H1 (cell line): Measurements from ENCODE around the gene F7. TPM values are rescaled to one million over a fixed set of nuclear protein-coding genes. Genes with fewer than 3 reads are reported as not detected.

Source experiments
- CTCF ChIA-PET: fragments of 300-600 bp; sonication (Branson Sonifier 250); formaldehyde crosslinking; loops from one replicate; lab custom pipeline; 2021; ENCODE audit not compliant: partially characterized antibody; lab: Charles Lee
- POLR2A ChIA-PET: fragments of 300-600 bp; sonication (Branson Sonifier 250); formaldehyde crosslinking; loops from one replicate; lab custom pipeline; 2021; ENCODE audit warnings: inconsistent platforms; ENCODE audit not compliant: partially characterized antibody; lab: Charles Lee
- DNase-seq, 2 experiments: peaks; one replicate each; pipeline versions ENCODE4 v3.0.0 to v3.0.0-alpha.2; 2010 to 2022; ENCODE audit warnings: low spot score in 2 of 2, low read depth in 1 of 2, mixed read lengths in 1 of 2
- FAIRE-seq: peaks from 2 replicates; lab custom pipeline; 2011; peaks lifted over from hg19 to GRCh38; lab: Jason Lieb, UNC
- H2AFZ ChIP-seq: 2 replicates; pipeline ENCODE4 v1.8.1; 2012; ENCODE audit warnings: low read length, inconsistent platforms
- H2AK5ac ChIP-seq: 2 replicates; pipeline ENCODE4 v1.6.1; 2013; ENCODE audit warnings: low read depth, low read length
- H2BK120ac ChIP-seq: replicated peaks from 2 replicates; pipeline ENCODE3; 2013; ENCODE audit warnings: low read depth, low read length, inconsistent platforms
- H2BK12ac ChIP-seq: 2 replicates; pipeline ENCODE4 v1.6.1; 2013; ENCODE audit warnings: low read depth, low read length
- H2BK15ac ChIP-seq: 2 replicates; pipeline ENCODE4 v1.6.1; 2013; ENCODE audit warnings: low read length
- H2BK20ac ChIP-seq: 2 replicates; pipeline ENCODE4 v1.6.1; 2013; ENCODE audit warnings: low read length
- H2BK5ac ChIP-seq: 2 replicates; pipeline ENCODE4 v1.6.1; 2013; ENCODE audit warnings: low read depth, low read length
- H3K14ac ChIP-seq: 2 replicates; pipeline ENCODE4 v1.6.1; 2013; ENCODE audit warnings: inconsistent platforms; ENCODE audit not compliant: insufficient read length
- H3K18ac ChIP-seq: 2 replicates; pipeline ENCODE4 v1.6.1; 2013; ENCODE audit warnings: low read length; ENCODE audit errors: extremely low read depth
- H3K23ac ChIP-seq: 2 replicates; pipeline ENCODE4 v1.6.1; 2013; ENCODE audit warnings: inconsistent platforms; ENCODE audit not compliant: insufficient read length
- H3K23me2 ChIP-seq: 2 replicates; pipeline ENCODE4 v1.6.1; 2013; ENCODE audit warnings: low read depth, low read length
- H3K27ac ChIP-seq: 2 replicates; pipeline ENCODE4 v1.6.1; 2011; ENCODE audit warnings: low read depth, low read length, inconsistent platforms
- H3K27me3 ChIP-seq, 4 experiments: replicated peaks in 1 of 4; 1 replicate in 1 of 4; 2 replicates in 3 of 4; pipeline versions ENCODE4 v1.6.1 to v1.8.1; 2011 to 2013; ENCODE audit warnings: low read length in 3 of 4, mild to moderate bottlenecking in 3 of 4, inconsistent platforms in 2 of 4, mixed read lengths in 2 of 4, moderate library complexity in 1 of 4; ENCODE audit not compliant: control insufficient read depth in 3 of 4, insufficient read depth in 3 of 4; ENCODE audit errors: extremely low read depth in 1 of 4
- H3K36me3 ChIP-seq, 4 experiments: 2 replicates each; pipeline versions ENCODE4 v1.6.1 to v1.8.1; 2011 to 2013; ENCODE audit warnings: mild to moderate bottlenecking in 4 of 4, low read length in 3 of 4, moderate library complexity in 2 of 4, control low read depth in 1 of 4, inconsistent platforms in 1 of 4; ENCODE audit not compliant: insufficient read depth in 4 of 4, control insufficient read depth in 2 of 4
- H3K4ac ChIP-seq: replicated peaks from 2 replicates; pipeline ENCODE3; 2013; ENCODE audit warnings: low read length, low read depth, mixed read lengths, inconsistent platforms; ENCODE audit not compliant: insufficient read length
- H3K4me1 ChIP-seq, 4 experiments: replicated peaks in 1 of 4; 1 replicate in 1 of 4; 2 replicates in 3 of 4; pipeline versions ENCODE4 v1.6.1 to v1.8.1; 2011 to 2013; ENCODE audit warnings: low read length in 3 of 4, inconsistent platforms in 2 of 4, mixed read lengths in 1 of 4; ENCODE audit not compliant: insufficient read depth in 4 of 4, control insufficient read depth in 3 of 4
- H3K4me2 ChIP-seq, 2 experiments: 2 replicates each; pipeline versions ENCODE4 v1.6.1 to v1.8.1; 2011 to 2013; ENCODE audit warnings: low read depth in 2 of 2, low read length in 2 of 2, control low read depth in 1 of 2, inconsistent platforms in 1 of 2, mild to moderate bottlenecking in 1 of 2; ENCODE audit not compliant: insufficient read depth in 1 of 2
- H3K4me3 ChIP-seq, 4 experiments: fragments of 200-600, 300-600 bp in 1 of 4; sonication (generic), shearing (Covaris generic), sonication (Bioruptor Twin) in 1 of 4; 2 replicates each; pipeline versions ENCODE4 v1.5.1 to v1.8.1; 2011 to 2016; ENCODE audit warnings: low read length in 4 of 4, low read depth in 3 of 4, control low read depth in 2 of 4, inconsistent platforms in 2 of 4, mild to moderate bottlenecking in 2 of 4, mixed read lengths in 1 of 4, moderate library complexity in 1 of 4; ENCODE audit not compliant: insufficient read depth in 2 of 4; ENCODE audit errors: extremely low read depth in 1 of 4
- H3K56ac ChIP-seq: replicated peaks from 2 replicates; pipeline ENCODE3; 2013; ENCODE audit warnings: low read depth, mild to moderate bottlenecking, mixed read lengths, low read length, inconsistent platforms; ENCODE audit not compliant: insufficient read length
- H3K79me1 ChIP-seq: 2 replicates; pipeline ENCODE4 v1.6.1; 2013; ENCODE audit warnings: low read depth, low read length, control low read depth
- H3K79me2 ChIP-seq, 2 experiments: 2 replicates each; pipeline versions ENCODE4 v1.6.1 to v1.8.1; 2012 to 2013; ENCODE audit warnings: low read length in 2 of 2, mild to moderate bottlenecking in 2 of 2, inconsistent platforms in 1 of 2; ENCODE audit not compliant: insufficient read depth in 2 of 2, control insufficient read depth in 1 of 2
- H3K9ac ChIP-seq, 4 experiments: replicated peaks in 1 of 4; 1 replicate in 1 of 4; 2 replicates in 3 of 4; pipeline versions ENCODE4 v1.6.1 to v1.8.1; 2011 to 2013; ENCODE audit warnings: low read depth in 3 of 4, low read length in 3 of 4, control low read depth in 2 of 4, mild to moderate bottlenecking in 2 of 4, moderate library complexity in 2 of 4, inconsistent platforms in 1 of 4; ENCODE audit errors: extremely low read depth in 1 of 4
- H3K9me3 ChIP-seq, 2 experiments: 2 replicates each; pipeline versions ENCODE4 v1.6.1 to v1.8.1; 2012 to 2013; ENCODE audit warnings: mild to moderate bottlenecking in 2 of 2, moderate library complexity in 2 of 2, control low read depth in 1 of 2, inconsistent platforms in 1 of 2, low read depth in 1 of 2, low read length in 1 of 2, mixed read lengths in 1 of 2; ENCODE audit not compliant: insufficient read depth in 2 of 2
- H4K20me1 ChIP-seq, 2 experiments: replicated peaks in 1 of 2; 2 replicates each; pipeline versions ENCODE3 to v1.8.1; 2011 to 2013; ENCODE audit warnings: inconsistent platforms in 2 of 2, low read length in 2 of 2, mild to moderate bottlenecking in 1 of 2; ENCODE audit not compliant: insufficient read depth in 2 of 2, control insufficient read depth in 1 of 2
- H4K5ac ChIP-seq: 2 replicates; pipeline ENCODE4 v1.6.1; 2013; ENCODE audit warnings: low read length, low read depth, mixed read lengths, inconsistent platforms; ENCODE audit not compliant: insufficient read length
- H4K8ac ChIP-seq: 2 replicates; pipeline ENCODE4 v1.8.0; 2013; ENCODE audit warnings: mild to moderate bottlenecking, moderate library complexity, low read length, inconsistent platforms; ENCODE audit not compliant: insufficient read depth; ENCODE audit errors: extremely low read depth
- H4K91ac ChIP-seq: replicated peaks from 2 replicates; pipeline ENCODE3; 2013; ENCODE audit warnings: low read length, mixed read lengths, inconsistent platforms; ENCODE audit not compliant: insufficient read length
- ASH2L ChIP-seq: fragments of 200-600, 300-600 bp; sonication (generic); IDR thresholded peaks from one replicate; pipeline ENCODE4 v1.7.1; 2017; ENCODE audit warnings: low read length
- CBX8 ChIP-seq: fragments of 300-800, 300-1000 bp; sonication (generic); IDR thresholded peaks from 2 replicates; pipeline ENCODE4 v1.7.1; 2016; ENCODE audit warnings: low read depth, low read length, borderline replicate concordance
- CEBPB ChIP-seq: IDR thresholded peaks from 2 replicates; pipeline ENCODE4 v1.6.1; 2012; ENCODE audit warnings: low read depth, low read length
- CREB1 ChIP-seq: IDR thresholded peaks from 2 replicates; pipeline ENCODE4 v1.6.1; 2012; ENCODE audit warnings: inconsistent platforms
- GABPA ChIP-seq: IDR thresholded peaks from 2 replicates; pipeline ENCODE4 v1.6.1; 2011; ENCODE audit warnings: mild to moderate bottlenecking, low read length, moderate library complexity, borderline replicate concordance; ENCODE audit not compliant: insufficient read depth
- KDM1A ChIP-seq: fragments of 200-600, 300-600 bp; sonication (generic); IDR thresholded peaks from 2 replicates; pipeline ENCODE4 v1.7.1; 2016; ENCODE audit warnings: mild to moderate bottlenecking, low read length, borderline replicate concordance
- MAFK ChIP-seq: IDR thresholded peaks from 2 replicates; pipeline ENCODE4 v1.6.1; 2012; ENCODE audit warnings: low read depth, mild to moderate bottlenecking, improper control_type of control experiment, low read length
- RNF2 ChIP-seq: fragments of 200-900, 300-1000 bp; sonication (generic); IDR thresholded peaks from 2 replicates; pipeline ENCODE4 v1.7.1; 2016; ENCODE audit warnings: borderline replicate concordance, low read depth, mild to moderate bottlenecking, antibody characterized with exemption, low read length; ENCODE audit not compliant: poor library complexity, severe bottlenecking; ENCODE audit errors: missing control alignments
- SIN3A ChIP-seq, 2 experiments: IDR thresholded peaks in 1 of 2; conservative IDR thresholded peaks in 1 of 2; 2 replicates each; pipeline ENCODE4 v1.6.1; 2011 to 2012; ENCODE audit warnings: low read length in 2 of 2, improper control_type of control experiment in 1 of 2, low read depth in 1 of 2, mild to moderate bottlenecking in 1 of 2
- SP2 ChIP-seq: IDR thresholded peaks from 2 replicates; pipeline ENCODE4 v1.6.1; 2012; ENCODE audit warnings: mild to moderate bottlenecking, low read length, inconsistent platforms
- TEAD4 ChIP-seq: IDR thresholded peaks from 2 replicates; pipeline ENCODE4 v1.6.1; 2012; ENCODE audit warnings: low read depth, low read length, inconsistent platforms, mixed read lengths
- WGBS, 2 experiments: shearing (Covaris generic) in 1 of 2; methylation state at CpG; one replicate each; pipeline versions ENCODE4 v1.1.6 to v1.1.7; 2013 to 2015; ENCODE audit warnings: low lambda C conversion rate in 2 of 2, mixed read lengths in 2 of 2, inconsistent platforms in 1 of 2, low coverage in 1 of 2, missing lambda C conversion rate in 1 of 2; ENCODE audit not compliant: insufficient replicate concordance in 2 of 2, insufficient coverage in 1 of 2, insufficient read length in 1 of 2; ENCODE audit errors: extremely low coverage in 1 of 2, missing lambda C conversion rate in 1 of 2; 5-methylcytosine and 5-hydroxymethylcytosine counted together
- polyA plus RNA-seq, 7 experiments: library from polyadenylated mRNA; depleted of rRNA in 3 of 7; stranded (reverse) in 5 of 7; unstranded in 2 of 7; fragments of >200 nt in 5 of 7; fragments of 200-250 nt in 2 of 7; gene quantifications; 1 replicate in 5 of 7; 2 replicates in 1 of 7; 4 replicates in 1 of 7; pipeline versions ENCODE4 v1.2.1 to v1.2.3, GENCODE V29; 2011 to 2013; ENCODE audit warnings: missing spikeins in 2 of 7, mixed read lengths in 2 of 7
- total RNA-seq: library from RNA; stranded (reverse); fragmentation: NEBNext Ultra II Directional; extraction: Animal tissue kit (Norgen Biotek cat#: 25700); gene quantifications from 2 replicates; pipeline ENCODE4 v1.2.1, GENCODE V29; 2021
- TF ChIP-seq, protein P1 (sequence below): IDR thresholded peaks from 2 replicates; pipeline ENCODE4 v1.6.1; 2011; ENCODE audit warnings: low read depth, mild to moderate bottlenecking, low read length; ENCODE audit not compliant: insufficient read depth

The F7 gene
- total and polyA plus RNA-seq, 2 of the 8 experiments (the other 6 are each of a cell fraction or from before 2014, with no cell fraction given): 0.43 to 0.98 TPM

DNA sequence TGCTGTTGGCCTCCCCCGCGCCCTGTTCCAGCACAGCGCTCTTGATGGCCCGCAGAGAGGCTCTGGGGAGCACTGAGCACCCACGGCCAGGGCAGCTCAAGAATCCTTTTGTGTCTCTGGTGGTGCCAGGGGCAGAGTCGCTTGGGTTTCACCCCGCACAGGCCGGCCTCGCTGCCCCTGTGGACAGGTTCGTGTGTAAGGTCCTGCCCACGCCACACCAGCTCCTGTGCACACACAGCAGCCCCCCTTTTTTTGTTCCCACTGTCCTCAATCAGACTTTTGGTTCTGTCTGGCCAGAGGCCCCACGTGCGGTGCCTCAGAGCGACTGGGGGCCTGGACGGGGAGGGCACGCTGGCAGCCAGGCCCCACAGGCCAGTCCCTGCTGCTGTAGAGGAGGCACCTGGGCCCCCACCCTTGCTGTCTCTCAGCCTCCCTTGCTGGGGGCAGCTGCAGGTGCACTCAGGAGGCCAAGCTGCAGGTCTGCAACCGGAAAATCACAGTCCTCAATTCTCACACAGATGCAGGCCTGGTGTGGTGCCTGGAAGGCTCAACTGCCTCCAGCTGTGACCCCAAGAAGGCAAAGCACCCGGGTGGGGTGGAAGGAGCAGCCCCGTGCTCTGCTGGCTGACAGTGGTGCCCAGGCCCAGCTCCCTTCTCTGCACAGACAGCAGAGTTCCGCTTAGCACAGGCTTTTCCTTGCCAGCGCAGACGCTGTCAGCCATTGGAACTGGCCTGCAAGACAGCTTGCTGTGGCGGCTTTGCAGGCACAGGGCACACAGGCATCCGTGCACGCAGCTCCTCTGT lies 12.6 kb upstream of the F7 start:
- no peak for TF ChIP-seq SP2
- no peak for TF ChIP-seq CEBPB
- TF ChIP-seq GABPA: no peak
- TF ChIP-seq TEAD4: no peak
- TF ChIP-seq MAFK: no peak
- TF ChIP-seq ASH2L: no peak
- TF ChIP-seq SIN3A (conservative IDR thresholded peaks at IDR 0.05 in 1 of 2, IDR thresholded peaks at IDR 0.05 in 1 of 2; ENCODE audit: low read depth in 1 of 2, low read length in 2 of 2): no peak
- no peak for TF ChIP-seq CBX8
- TF ChIP-seq, protein P1, sequence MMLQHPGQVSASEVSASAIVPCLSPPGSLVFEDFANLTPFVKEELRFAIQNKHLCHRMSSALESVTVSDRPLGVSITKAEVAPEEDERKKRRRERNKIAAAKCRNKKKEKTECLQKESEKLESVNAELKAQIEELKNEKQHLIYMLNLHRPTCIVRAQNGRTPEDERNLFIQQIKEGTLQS: no peak
- no peak for TF ChIP-seq CREB1
- no peak for TF ChIP-seq KDM1A
- TF ChIP-seq RNF2: no peak
- Histone ChIP-seq H3K9ac (no peak overlapping the region; a peak in 1 of 7 replicates), H3K23me2 (peaks cover 2% of the 10 kb centered on the region; the same call in 1 of the 2 replicates), H3K14ac (no peak overlapping the region), H3K4me1 (peaks cover 0 to 6% (median 4%) of the 10 kb centered on the region in 4 experiments; a peak in 2 of 7 replicates), H3K4me3 (no peak overlapping the region), H2BK5ac (no peak overlapping the region), H2BK120ac (no peak overlapping the region), H4K91ac (no peak overlapping the region), H2AK5ac (no peak overlapping the region), H4K20me1 (no peaks in the 10 kb centered on the region), H3K9me3 (no peaks in the 10 kb centered on the region), H3K27ac (no peak overlapping the region), H3K18ac (no peak overlapping the region), H3K27me3 (no peaks in the 10 kb centered on the region), H3K36me3 (peaks cover under 1 to 4% (median 3%) of the 10 kb centered on the region in 4 experiments; a peak in 4 of 8 replicates), H3K56ac (no peak overlapping the region), H2BK15ac (no peak overlapping the region), H4K8ac (peak overlapping the region; percentile 14; the same call in 1 of the 2 replicates), H3K79me2 (no peaks in the 10 kb centered on the region), H2BK20ac (no peak overlapping the region), H3K23ac (no peak overlapping the region), H3K4ac (no peak overlapping the region), H4K5ac (no peak overlapping the region), H3K79me1 (no peaks in the 10 kb centered on the region), H3K4me2 (no peak overlapping the region), H2AFZ (no peak overlapping the region), H2BK12ac (no peak overlapping the region)
- DNase-seq (no peak), FAIRE-seq (no peak)
- ChIA-PET CTCF (interaction anchor here (1.0 to 2.3 kb wide), 3 partner anchors 10 to 31 kb away, joined by 5 to 6 read pairs (median 5); no protein-coding TSS in a partner anchor), POLR2A (no interaction called here)
- 92% methylated on average over 24 of the region's 25 CpGs; no CpG with 5 or more reads in 1 of the 2 experiments for WGBS, 2 experiments
